HG03066 (cell line): Measurements from ENCODE around the gene CFAP299.
"Not testable (repeated sequence)": the region's sequence is repeated elsewhere in the genome, so short reads cannot be mapped to it uniquely, and the experiment has no call there.

ENCODE experiments used
- ATAC-seq: cut with Tn5 transposase; IDR thresholded peaks from one replicate; pipeline ENCODE4 v1.9.1; 2021; ENCODE audit warnings: low read depth; ENCODE audit not compliant: unreplicated experiment

The CFAP299 gene

GRCh38 chr4:80694171-80694570 lies 358.6 kb downstream of the CFAP299 start:
- no peak for ATAC-seq

GRCh38 chr4:80705311-80705710 lies 369.8 kb downstream of the CFAP299 start:
- ATAC-seq, result no peak

DNA sequence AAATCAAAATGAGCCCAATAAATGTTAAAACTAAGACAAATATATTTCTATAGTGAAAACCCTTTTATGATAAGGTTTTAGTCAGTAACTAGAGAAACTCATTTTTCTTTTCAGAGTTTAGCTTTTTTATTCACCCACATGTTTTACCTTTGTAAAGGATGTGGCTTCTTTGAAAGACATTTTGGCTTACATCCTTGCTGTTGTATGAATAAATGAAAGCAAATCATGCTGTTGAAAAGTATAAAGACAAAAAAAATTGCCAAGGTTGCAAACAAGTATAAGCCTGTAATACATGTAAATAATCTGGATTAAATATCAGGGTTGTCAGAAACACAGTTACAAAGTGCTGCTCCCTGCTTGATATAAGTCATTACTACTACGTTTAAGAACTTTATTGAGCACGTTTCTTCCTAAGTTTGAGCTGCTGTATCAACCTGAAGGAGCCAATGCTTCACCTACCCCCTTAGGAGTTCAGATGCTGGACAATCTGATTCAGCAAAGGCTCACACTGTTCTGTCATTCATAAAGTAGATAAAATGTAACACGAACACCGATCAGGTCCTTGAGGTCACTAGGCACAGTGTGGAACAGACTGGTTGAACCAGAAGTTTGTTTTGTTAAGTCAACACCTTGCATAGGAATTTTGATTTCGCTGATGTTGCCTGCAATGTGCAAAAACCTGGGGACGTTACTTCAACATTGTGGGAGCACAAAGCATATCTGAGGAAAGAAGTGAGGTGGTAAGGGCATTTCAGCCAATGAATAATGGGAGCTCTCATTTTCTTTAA lies 373.7 kb downstream of the CFAP299 start:
- ATAC-seq, result no peak

GRCh38 chr4:80710748-80711451 lies 375.4 kb downstream of the CFAP299 start:
- no peak for ATAC-seq

GRCh38 chr4:80711956-80712355 lies 376.4 kb downstream of the CFAP299 start:
- ATAC-seq, result no peak

DNA sequence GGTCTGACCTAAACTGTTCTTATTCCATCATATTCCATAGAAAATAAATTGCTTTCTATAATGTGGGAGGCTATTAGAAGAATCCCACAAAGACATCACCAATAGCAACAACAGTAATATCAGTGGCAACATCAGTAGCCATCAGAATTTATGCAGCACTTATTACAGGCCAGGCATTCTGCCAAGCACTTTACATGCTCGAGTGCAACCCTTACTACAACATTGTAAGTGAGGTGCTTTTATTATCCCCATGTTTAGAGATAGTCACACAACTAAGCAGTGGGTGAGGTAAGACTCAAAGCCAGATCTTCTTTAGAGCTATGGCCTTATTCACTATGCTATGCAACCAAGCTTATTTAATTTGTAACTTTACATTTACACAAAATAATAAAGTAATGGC lies 377.9 kb downstream of the CFAP299 start:
- no peak for ATAC-seq

DNA sequence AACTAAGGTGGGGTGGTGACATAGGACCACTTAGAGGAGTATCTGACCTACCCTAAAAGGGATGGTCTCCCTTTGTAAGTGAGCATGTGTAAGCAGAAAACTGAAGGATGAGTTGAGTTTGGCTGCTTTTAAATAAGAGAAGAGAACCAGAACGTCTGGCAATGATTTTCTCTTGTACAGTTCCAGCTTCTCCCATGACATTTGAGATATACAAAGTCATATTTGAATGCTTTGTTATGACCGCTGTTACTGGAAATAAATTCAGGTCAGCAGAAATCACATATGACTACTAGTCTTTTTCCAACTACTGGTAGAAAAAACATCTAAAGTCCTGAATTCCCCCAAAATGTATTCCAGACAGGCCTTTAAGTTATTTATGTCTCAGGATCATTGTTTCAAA lies 381.7 kb downstream of the CFAP299 start:
- no peak for ATAC-seq

GRCh38 chr4:80726471-80726870 lies 390.9 kb downstream of the CFAP299 start:
- ATAC-seq, result no peak

DNA sequence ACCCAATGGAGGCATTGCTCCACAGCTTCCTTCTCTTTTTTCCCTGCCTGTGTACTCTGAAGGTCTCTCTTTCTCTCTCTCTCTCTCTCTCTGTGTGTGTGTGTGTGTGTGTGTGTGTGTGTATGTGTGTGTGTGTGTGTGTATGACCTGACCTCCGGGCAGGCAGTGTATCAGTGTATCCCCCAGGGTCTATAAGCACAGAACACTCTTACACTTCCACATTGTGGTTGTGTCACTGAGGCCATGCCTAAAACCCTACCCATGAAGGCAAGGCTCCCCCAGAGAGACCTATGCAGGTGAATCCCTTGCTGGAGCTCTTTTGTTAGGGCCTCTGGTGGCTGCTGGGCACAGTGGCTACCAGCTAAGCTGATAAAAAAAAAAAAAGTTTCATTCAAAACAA lies 394.6 kb downstream of the CFAP299 start:
- no peak for ATAC-seq

- ATAC-seq, result no peak
These were observed 395.9 kb downstream of the CFAP299 start for GRCh38 chr4:80731436-80731835.

DNA sequence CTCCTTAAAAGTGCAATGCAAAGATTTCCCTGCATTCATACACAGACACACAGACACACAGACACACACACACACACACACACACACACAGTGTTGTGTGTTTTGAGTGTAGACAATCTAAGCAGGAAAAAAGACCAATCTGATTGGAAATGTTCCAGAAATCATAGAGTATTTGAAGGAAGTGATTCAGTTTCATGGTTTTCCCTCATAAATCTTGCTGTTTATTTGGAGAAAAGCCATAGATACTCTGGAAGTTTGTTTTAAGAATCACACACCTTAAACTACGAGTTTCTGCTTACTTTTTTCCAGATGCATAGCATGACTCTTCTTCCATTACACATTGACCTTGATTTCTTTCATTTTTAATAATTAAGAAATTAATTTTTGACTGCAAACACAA lies 396.5 kb downstream of the CFAP299 start:
- ATAC-seq, result no peak

- no peak for ATAC-seq
These were observed 404.8 kb downstream of the CFAP299 start for GRCh38 chr4:80740375-80740774.

GRCh38 chr4:80749558-80749957 lies 414.0 kb downstream of the CFAP299 start:
- not testable (repeated sequence) for ATAC-seq

GRCh38 chr4:80751200-80751599 lies 415.7 kb downstream of the CFAP299 start:
- no peak for ATAC-seq

DNA sequence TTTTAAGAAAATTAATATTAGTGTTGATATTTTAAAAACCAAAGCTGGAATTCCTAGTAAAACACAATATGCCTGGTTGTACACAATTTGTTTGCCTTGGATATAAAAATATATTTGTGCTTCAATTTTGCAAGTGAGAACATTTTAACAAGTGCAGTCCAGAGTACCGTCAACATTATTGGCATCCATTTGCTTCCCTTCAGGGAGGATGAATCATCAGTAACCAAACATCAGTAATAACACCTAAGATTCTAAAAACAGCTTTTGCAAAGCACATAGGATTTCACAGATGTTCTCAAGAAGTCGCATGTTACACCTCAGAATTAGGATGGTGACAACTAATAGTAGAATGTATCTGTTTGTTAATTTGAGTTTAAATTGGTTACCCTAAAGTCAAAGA lies 432.4 kb downstream of the CFAP299 start:
- no peak for ATAC-seq

GRCh38 chr4:80776168-80776567 lies 440.6 kb downstream of the CFAP299 start:
- no peak for ATAC-seq

DNA sequence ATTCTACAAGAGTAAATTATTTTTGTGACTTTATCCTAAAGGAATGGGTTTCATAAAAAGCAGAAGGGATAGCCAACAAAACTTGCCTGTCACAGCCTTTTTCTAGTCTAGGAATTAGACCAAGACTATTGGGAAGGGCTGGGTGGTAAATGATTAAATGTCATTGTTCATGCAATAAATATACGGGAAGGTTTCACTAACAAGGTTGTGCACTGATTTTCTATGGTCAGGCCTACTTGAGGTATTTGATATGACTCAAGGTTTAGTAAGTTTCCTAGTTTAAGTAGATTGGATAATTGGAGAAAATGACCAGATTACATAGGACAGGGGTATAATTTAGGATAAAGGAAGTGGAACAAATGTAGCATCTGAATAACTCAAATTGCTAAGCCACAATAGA lies 445.9 kb downstream of the CFAP299 start:
- no peak for ATAC-seq

DNA sequence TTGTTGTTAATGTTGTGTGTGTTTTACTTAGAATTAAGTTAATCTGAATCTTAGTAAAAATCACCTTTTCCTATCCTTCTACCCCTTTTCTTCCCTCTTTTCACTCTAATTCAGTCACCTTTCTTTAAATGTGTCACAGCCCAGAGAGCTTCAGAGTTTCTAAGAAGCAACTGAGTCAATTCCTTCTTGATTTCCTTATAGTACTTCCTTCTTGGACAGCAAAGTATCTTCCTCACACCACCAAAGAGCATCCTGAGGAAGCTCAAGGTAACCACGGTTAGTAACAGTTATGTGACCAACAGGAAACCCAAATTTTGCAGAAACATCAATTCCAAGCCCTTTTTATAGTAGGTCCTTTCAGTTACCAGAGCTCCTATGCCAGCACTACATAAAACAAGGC lies 451.8 kb downstream of the CFAP299 start:
- ATAC-seq, result no peak

DNA sequence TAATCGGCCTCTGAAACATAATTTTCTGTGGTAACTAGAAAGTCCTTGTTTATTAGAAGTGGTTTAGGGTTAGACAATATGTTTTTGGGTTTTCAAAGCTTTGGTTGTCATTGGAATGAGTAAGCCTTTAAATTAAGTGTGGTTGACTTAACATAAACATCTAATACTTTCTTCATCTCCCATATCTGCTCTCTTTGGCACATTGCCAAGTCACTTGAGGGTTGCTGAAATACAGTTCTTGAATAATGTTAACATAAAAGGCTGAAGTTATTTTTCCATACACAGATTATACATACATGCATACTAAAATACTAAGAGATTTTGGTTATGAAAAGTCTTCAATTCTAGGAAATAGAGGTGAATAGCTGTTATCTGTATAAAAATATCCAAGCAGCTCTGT lies 453.3 kb downstream of the CFAP299 start:
- ATAC-seq, result no peak

- no peak for ATAC-seq
These were observed 454.6 kb downstream of the CFAP299 start for GRCh38 chr4:80790152-80790551.

DNA sequence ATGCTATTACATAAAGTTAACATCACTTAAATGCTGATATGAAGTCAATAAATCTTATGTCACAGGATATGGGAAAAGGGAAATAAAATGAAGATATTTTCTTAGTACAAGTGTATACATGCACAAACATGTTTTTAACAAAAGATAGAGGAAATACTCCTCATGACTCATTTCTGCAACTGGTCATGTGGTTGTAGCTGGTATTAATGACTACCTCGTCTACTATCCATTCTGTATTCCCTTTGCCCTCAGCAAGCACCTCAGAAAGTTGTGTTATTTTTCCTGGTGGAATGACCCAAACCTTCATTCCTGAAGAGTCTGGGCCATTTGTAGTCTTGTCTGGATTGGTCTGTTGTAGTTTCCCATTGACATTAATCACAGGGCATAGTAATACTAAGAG lies 458.1 kb downstream of the CFAP299 start:
- not testable (repeated sequence) for ATAC-seq

DNA sequence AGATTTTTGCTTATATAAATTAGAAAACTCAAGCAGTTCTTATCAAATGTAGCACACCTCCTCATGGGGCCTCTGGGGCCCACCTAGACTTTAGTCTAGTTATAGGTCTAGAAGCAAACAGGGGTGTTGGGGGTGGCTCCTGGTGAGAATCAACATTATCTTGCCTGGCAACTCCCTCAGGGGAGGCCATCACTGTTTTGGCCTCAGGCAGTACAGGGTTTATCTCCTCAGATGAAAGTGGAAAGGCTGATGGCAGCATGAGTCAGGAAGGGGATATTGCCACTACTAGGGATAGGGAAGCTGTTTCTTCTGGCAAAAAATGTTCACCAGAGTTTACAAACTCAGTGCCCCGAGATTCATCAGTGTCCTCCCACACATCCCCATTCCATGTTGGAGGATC lies 462.6 kb downstream of the CFAP299 start:
- no peak for ATAC-seq
